ENCODE results near the gene CEACAM20. TPM values are rescaled to one million over a fixed set of nuclear protein-coding genes. Genes with fewer than 3 reads are reported as not detected.

CEACAM20 gene
- total RNA-seq, 1 experiment from 2014 or later = not detected

- Mint-ChIP-seq H3K4me1 (no peaks in the 10 kb centered on the region), H3K4me3 (no peak overlapping the region), H3K36me3 (no peaks in the 10 kb centered on the region), H3K27ac (no peak overlapping the region), H3K27me3 (ENCODE audit: low read depth) (peaks cover 8% of the 10 kb centered on the region), H3K9me3 (no peaks in the 10 kb centered on the region)
- TF ChIP-seq ZBTB21 (CRISPR knock-in tag; IDR thresholded peaks at IDR 0.05; ENCODE audit: borderline replicate concordance) (no peak), JUN (CRISPR knock-in tag; IDR thresholded peaks at IDR 0.05) (no peak), FOXP1 (CRISPR knock-in tag; IDR thresholded peaks at IDR 0.05; ENCODE audit: borderline replicate concordance) (no peak), ETV6 (CRISPR knock-in tag; IDR thresholded peaks at IDR 0.05) (no peak), ZNF423 (CRISPR knock-in tag; IDR thresholded peaks at IDR 0.05) (no peak), E2F5 (CRISPR knock-in tag; IDR thresholded peaks at IDR 0.05) (no peak)
- ChIA-PET CTCF (interaction anchor here (1.3 to 5.6 kb wide), 3 partner anchors 17 to 101 kb away, joined by 3 to 29 read pairs (median 3); no protein-coding TSS in a partner anchor), POLR2A (no interaction called here)
- DNase-seq (ENCODE audit: low spot score) (no peak), ATAC-seq (no peak)
Observed at GRCh38 chr19:44553478-44554171, 24.1 kb upstream of the CEACAM20 start.

- H3K36me3 Mint-ChIP-seq = no peaks in the 10 kb centered on the region
- H3K4me1 Mint-ChIP-seq = no peaks in the 10 kb centered on the region
- CTCF ChIA-PET = interaction anchor here (0.6 to 1.8 kb wide), 20 partner anchors 9 to 191 kb away, joined by 3 to 30 read pairs (median 5); partner anchors contain the start of genes CEACAM20 and ZNF180
- TF ChIP-seq ZNF121 (CRISPR knock-in tag; IDR thresholded peaks at IDR 0.05) (peak; percentile 46; the same call in 1 of the 2 replicates), CREM (CRISPR knock-in tag; IDR thresholded peaks at IDR 0.05) (no peak), SMAD3 (CRISPR knock-in tag; IDR thresholded peaks at IDR 0.05; ENCODE audit: borderline replicate concordance) (no peak)
- TF ChIP-seq, protein P1, sequence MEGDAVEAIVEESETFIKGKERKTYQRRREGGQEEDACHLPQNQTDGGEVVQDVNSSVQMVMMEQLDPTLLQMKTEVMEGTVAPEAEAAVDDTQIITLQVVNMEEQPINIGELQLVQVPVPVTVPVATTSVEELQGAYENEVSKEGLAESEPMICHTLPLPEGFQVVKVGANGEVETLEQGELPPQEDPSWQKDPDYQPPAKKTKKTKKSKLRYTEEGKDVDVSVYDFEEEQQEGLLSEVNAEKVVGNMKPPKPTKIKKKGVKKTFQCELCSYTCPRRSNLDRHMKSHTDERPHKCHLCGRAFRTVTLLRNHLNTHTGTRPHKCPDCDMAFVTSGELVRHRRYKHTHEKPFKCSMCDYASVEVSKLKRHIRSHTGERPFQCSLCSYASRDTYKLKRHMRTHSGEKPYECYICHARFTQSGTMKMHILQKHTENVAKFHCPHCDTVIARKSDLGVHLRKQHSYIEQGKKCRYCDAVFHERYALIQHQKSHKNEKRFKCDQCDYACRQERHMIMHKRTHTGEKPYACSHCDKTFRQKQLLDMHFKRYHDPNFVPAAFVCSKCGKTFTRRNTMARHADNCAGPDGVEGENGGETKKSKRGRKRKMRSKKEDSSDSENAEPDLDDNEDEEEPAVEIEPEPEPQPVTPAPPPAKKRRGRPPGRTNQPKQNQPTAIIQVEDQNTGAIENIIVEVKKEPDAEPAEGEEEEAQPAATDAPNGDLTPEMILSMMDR (IDR thresholded peaks at IDR 0.05) = peak; percentile 79
- TF ChIP-seq, protein P2, sequence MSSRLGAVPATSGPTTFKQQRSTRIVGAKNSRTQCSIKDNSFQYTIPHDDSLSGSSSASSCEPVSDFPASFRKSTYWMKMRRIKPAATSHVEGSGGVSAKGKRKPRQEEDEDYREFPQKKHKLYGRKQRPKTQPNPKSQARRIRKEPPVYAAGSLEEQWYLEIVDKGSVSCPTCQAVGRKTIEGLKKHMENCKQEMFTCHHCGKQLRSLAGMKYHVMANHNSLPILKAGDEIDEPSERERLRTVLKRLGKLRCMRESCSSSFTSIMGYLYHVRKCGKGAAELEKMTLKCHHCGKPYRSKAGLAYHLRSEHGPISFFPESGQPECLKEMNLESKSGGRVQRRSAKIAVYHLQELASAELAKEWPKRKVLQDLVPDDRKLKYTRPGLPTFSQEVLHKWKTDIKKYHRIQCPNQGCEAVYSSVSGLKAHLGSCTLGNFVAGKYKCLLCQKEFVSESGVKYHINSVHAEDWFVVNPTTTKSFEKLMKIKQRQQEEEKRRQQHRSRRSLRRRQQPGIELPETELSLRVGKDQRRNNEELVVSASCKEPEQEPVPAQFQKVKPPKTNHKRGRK (CRISPR knock-in tag; IDR thresholded peaks at IDR 0.05; ENCODE audit: borderline replicate concordance) = no peak
- 0 out of 2 replicates have a peak, but pooled peaks cover 5% of the 10 kb centered on the region for H3K9me3 Mint-ChIP-seq
- ATAC-seq (peak; percentile 99), DNase-seq (ENCODE audit: low spot score) (peak; percentile 95)
- H3K27ac Mint-ChIP-seq = no peak overlapping the region
- no peak overlapping the region for H3K4me3 Mint-ChIP-seq
- H3K27me3 Mint-ChIP-seq (ENCODE audit: low read depth) = peaks cover 16% of the 10 kb centered on the region
- POLR2A ChIA-PET = interaction anchor here (0.6 kb wide), 1 partner anchor 88 kb away, joined by 4 read pairs; no protein-coding TSS in a partner anchor
Observed at GRCh38 chr19:44552324-44552723, 22.8 kb upstream of the CEACAM20 start.

- CTCF ChIA-PET = interaction anchor here (0.6 to 1.8 kb wide), 20 partner anchors 9 to 191 kb away, joined by 3 to 30 read pairs (median 5); partner anchors contain the start of genes CEACAM20 and ZNF180
- no peaks in the 10 kb centered on the region for H3K4me1 Mint-ChIP-seq
- TF ChIP-seq MAX (CRISPR knock-in tag; IDR thresholded peaks at IDR 0.05) (no peak), CREM (CRISPR knock-in tag; IDR thresholded peaks at IDR 0.05) (no peak), MYBL2 (CRISPR knock-in tag; IDR thresholded peaks at IDR 0.05) (no peak), ZNF232 (CRISPR knock-in tag; IDR thresholded peaks at IDR 0.05) (no peak), ATF1 (CRISPR knock-in tag; IDR thresholded peaks at IDR 0.05) (no peak), MLX (CRISPR knock-in tag; IDR thresholded peaks at IDR 0.05) (no peak), SOX15 (CRISPR knock-in tag; IDR thresholded peaks at IDR 0.05) (no peak), IRF2 (CRISPR knock-in tag; IDR thresholded peaks at IDR 0.05; ENCODE audit: borderline replicate concordance, low read depth) (no peak), EMX1 (CRISPR knock-in tag; IDR thresholded peaks at IDR 0.05) (no peak), CREB1 (CRISPR knock-in tag; IDR thresholded peaks at IDR 0.05) (no peak), NR1H2 (CRISPR knock-in tag; IDR thresholded peaks at IDR 0.05) (no peak), JUN (CRISPR knock-in tag; IDR thresholded peaks at IDR 0.05) (no peak), ZNF317 (CRISPR knock-in tag; IDR thresholded peaks at IDR 0.05; ENCODE audit: borderline replicate concordance, low read depth) (no peak), ATF6 (CRISPR knock-in tag; IDR thresholded peaks at IDR 0.05) (no peak)
- no peaks in the 10 kb centered on the region for H3K36me3 Mint-ChIP-seq
- POLR2A ChIA-PET = no interaction called here
- H3K9me3 Mint-ChIP-seq = 0 out of 2 replicates have a peak, but pooled peaks cover 5% of the 10 kb centered on the region
- ATAC-seq = no peak
- H3K27me3 Mint-ChIP-seq (ENCODE audit: low read depth) = peaks cover 19% of the 10 kb centered on the region
- no peak for DNase-seq (ENCODE audit: low spot score)
- no peak overlapping the region for H3K4me3 Mint-ChIP-seq
- no peak overlapping the region for H3K27ac Mint-ChIP-seq
Observed at GRCh38 chr19:44551850-44552249, 22.4 kb upstream of the CEACAM20 start.
